HG03460 (cell line): Measurements from ENCODE around the gene KANK4.
"Not testable (repeated sequence)": the region's sequence is repeated elsewhere in the genome, so short reads cannot be mapped to it uniquely, and the experiment has no call there.

Source experiments
- ATAC-seq: cut with Tn5 transposase; IDR thresholded peaks from one replicate; pipeline ENCODE4 v1.9.1; 2021; ENCODE audit not compliant: unreplicated experiment

Gene KANK4

GRCh38 chr1:62241371-62242131 lies 77.7 kb downstream of the KANK4 start:
- no peak for ATAC-seq

GRCh38 chr1:62240651-62241370 lies 78.4 kb downstream of the KANK4 start:
- no peak for ATAC-seq

GRCh38 chr1:62239652-62240403 lies 79.4 kb downstream of the KANK4 start:
- ATAC-seq: not testable (repeated sequence)

GRCh38 chr1:62238507-62238906 lies 80.7 kb downstream of the KANK4 start:
- no peak for ATAC-seq

GRCh38 chr1:62237950-62238374 lies 81.3 kb downstream of the KANK4 start:
- no peak for ATAC-seq

GRCh38 chr1:62237361-62237760 lies 81.9 kb downstream of the KANK4 start:
- no peak for ATAC-seq

GRCh38 chr1:62235576-62235975 lies 83.7 kb downstream of the KANK4 start:
- ATAC-seq: no peak

- ATAC-seq: no peak
Measured at GRCh38 chr1:62234688-62235087, 84.5 kb downstream of the KANK4 start.

GRCh38 chr1:62233926-62234450 lies 85.2 kb downstream of the KANK4 start:
- ATAC-seq: no peak

GRCh38 chr1:62232871-62233278 lies 86.4 kb downstream of the KANK4 start:
- no peak for ATAC-seq

- no peak for ATAC-seq
Measured at GRCh38 chr1:62230718-62231117, 88.5 kb downstream of the KANK4 start.

- ATAC-seq: no peak
Measured at GRCh38 chr1:62229932-62230331, 89.3 kb downstream of the KANK4 start.

GRCh38 chr1:62229468-62229867 lies 89.8 kb downstream of the KANK4 start:
- no peak for ATAC-seq

- no peak for ATAC-seq
Measured at GRCh38 chr1:62228883-62229187, 90.4 kb downstream of the KANK4 start.

GRCh38 chr1:62228136-62228882 lies 90.9 kb downstream of the KANK4 start:
- ATAC-seq: no peak

GRCh38 chr1:62227496-62227895 lies 91.7 kb downstream of the KANK4 start:
- no peak for ATAC-seq

- no peak for ATAC-seq
Measured at GRCh38 chr1:62224182-62224581, 95.1 kb downstream of the KANK4 start.

- ATAC-seq: no peak
Measured at GRCh38 chr1:62222321-62222720, 96.9 kb downstream of the KANK4 start.

GRCh38 chr1:62221171-62221570 lies 98.1 kb downstream of the KANK4 start:
- ATAC-seq: no peak

GRCh38 chr1:62220456-62220855 lies 98.8 kb downstream of the KANK4 start:
- ATAC-seq: not testable (repeated sequence)

GRCh38 chr1:62218604-62219003 lies 100.6 kb downstream of the KANK4 start:
- ATAC-seq: no peak
